ENCODE data around the gene PDE11A.

DNA sequence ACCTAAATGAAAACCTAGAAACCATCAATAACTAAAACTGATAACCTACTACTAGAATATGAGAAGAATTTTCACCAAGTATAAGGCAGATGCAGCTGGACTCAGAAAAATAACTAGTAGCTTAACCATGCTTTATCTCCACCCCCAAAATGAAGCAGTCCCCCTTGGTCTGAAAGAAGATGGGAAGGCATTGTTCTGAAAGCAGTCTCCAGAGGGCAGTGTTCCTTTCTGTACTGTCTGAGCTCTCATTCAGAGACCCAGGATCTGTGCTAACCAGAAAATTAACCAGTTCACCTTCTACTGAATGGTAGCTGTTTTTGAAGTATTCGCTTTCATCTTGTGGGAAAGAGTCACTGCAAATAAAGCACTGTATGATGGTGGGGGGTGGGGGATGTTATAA lies 273.0 kb downstream of the PDE11A start:
- TF ChIP-seq CTCF (IDR thresholded peaks at IDR 0.05) (peak; percentile 59), ZFX (IDR thresholded peaks at IDR 0.05; ENCODE audit: borderline replicate concordance) (no peak)
